WTC11 (cell line): ENCODE results near the gene DCAF6. TPM values are rescaled to one million over a fixed set of nuclear protein-coding genes. Genes with fewer than 3 reads are reported as not detected.
"Not testable (repeated sequence)": the region's sequence is repeated elsewhere in the genome, so short reads cannot be mapped to it uniquely, and the experiment has no call there.

Experiments
- ATAC-seq: fragments of 200-7000 bp; cut with Tn5 transposase; 2 replicates; pipeline ENCODE4 v1.10.0; 2021; ENCODE audit warnings: mild to moderate bottlenecking, moderate library complexity
- CTCF ChIA-PET: fragments of 300-600 bp; sonication (Branson Sonifier 250); formaldehyde crosslinking; loops from one replicate; lab custom pipeline; 2021; ENCODE audit warnings: antibody characterized with exemption; lab: Charles Lee
- POLR2A ChIA-PET: fragments of 350-600 bp; sonication (Branson Sonifier 250); formaldehyde crosslinking; loops from one replicate; lab custom pipeline; 2021; ENCODE audit warnings: antibody characterized with exemption; lab: Charles Lee
- DNase-seq: peaks from one replicate; pipeline ENCODE4 v3.0.0; 2021; ENCODE audit warnings: low spot score
- H3K27ac Mint-ChIP-seq: 2 replicates; pipeline ENCODE4 v1.8.0; 2021; ENCODE audit warnings: mixed read lengths
- H3K27me3 Mint-ChIP-seq: 2 replicates; pipeline ENCODE4 v1.8.0; 2021; ENCODE audit warnings: low read depth, mild to moderate bottlenecking, moderate library complexity, mixed read lengths
- H3K36me3 Mint-ChIP-seq: 2 replicates; pipeline ENCODE4 v1.8.0; 2021; ENCODE audit warnings: mixed read lengths
- H3K4me1 Mint-ChIP-seq: 2 replicates; pipeline ENCODE4 v1.8.0; 2022; ENCODE audit warnings: mixed read lengths
- H3K4me3 Mint-ChIP-seq: 2 replicates; pipeline ENCODE4 v1.8.0; 2021; ENCODE audit warnings: mild to moderate bottlenecking, moderate library complexity, mixed read lengths
- H3K9me3 Mint-ChIP-seq: 2 replicates; pipeline ENCODE4 v1.8.0; 2021; ENCODE audit warnings: mixed read lengths
- AR ChIP-seq: fragments of 250-450 bp; sonication (Bioruptor Pico); IDR thresholded peaks from 2 replicates; pipeline ENCODE4 v1.9.0; 2021; ENCODE audit warnings: mild to moderate bottlenecking
- ARID4B ChIP-seq: sonication (generic); formaldehyde crosslinking; IDR thresholded peaks from 2 replicates; pipeline ENCODE4 v1.8.0; 2023; ENCODE audit warnings: missing genetic modification reagents, mild to moderate bottlenecking, borderline replicate concordance
- CREB1 ChIP-seq: sonication (generic); formaldehyde crosslinking; IDR thresholded peaks from 2 replicates; pipeline ENCODE4 v1.8.0; 2023; ENCODE audit warnings: mild to moderate bottlenecking, missing genetic modification reagents
- EMX1 ChIP-seq: fragments of 250-450 bp; sonication (Bioruptor Pico); IDR thresholded peaks from 2 replicates; pipeline ENCODE4 v1.8.0; 2021; ENCODE audit warnings: mild to moderate bottlenecking
- GRHL2 ChIP-seq: fragments of 250-450 bp; sonication (Bioruptor Pico); IDR thresholded peaks from 2 replicates; pipeline ENCODE4 v1.8.0; 2022; ENCODE audit warnings: mild to moderate bottlenecking, moderate library complexity; ENCODE audit not compliant: insufficient replicate concordance, severe bottlenecking
- JUN ChIP-seq: sonication (generic); formaldehyde crosslinking; IDR thresholded peaks from 2 replicates; pipeline ENCODE4 v1.8.0; 2023; ENCODE audit warnings: mild to moderate bottlenecking, missing genetic modification reagents
- PREB ChIP-seq: sonication (generic); formaldehyde crosslinking; IDR thresholded peaks from 2 replicates; pipeline ENCODE4 v1.8.1; 2022; ENCODE audit warnings: mild to moderate bottlenecking, missing genetic modification reagents, moderate library complexity, borderline replicate concordance
- PRRX2 ChIP-seq: fragments of 250-450 bp; sonication (Bioruptor Pico); IDR thresholded peaks from 2 replicates; pipeline ENCODE4 v1.8.0; 2021; ENCODE audit warnings: mild to moderate bottlenecking
- TEAD4 ChIP-seq: sonication (generic); formaldehyde crosslinking; IDR thresholded peaks from 2 replicates; pipeline ENCODE4 v1.8.0; 2022; ENCODE audit warnings: mild to moderate bottlenecking, missing genetic modification reagents
- ZBTB43 ChIP-seq: sonication (generic); formaldehyde crosslinking; IDR thresholded peaks from 2 replicates; pipeline ENCODE4 v1.8.1; 2023; ENCODE audit warnings: mild to moderate bottlenecking, missing genetic modification reagents
- ZNF121 ChIP-seq: sonication (generic); formaldehyde crosslinking; IDR thresholded peaks from 2 replicates; pipeline ENCODE4 v1.8.0; 2023; ENCODE audit warnings: missing genetic modification reagents
- ZNF317 ChIP-seq: sonication (generic); formaldehyde crosslinking; IDR thresholded peaks from 2 replicates; pipeline ENCODE4 v1.8.1; 2023; ENCODE audit warnings: low read depth, mild to moderate bottlenecking, moderate library complexity, missing genetic modification reagents, borderline replicate concordance
- ZNF425 ChIP-seq: fragments of 250-450 bp; sonication (Bioruptor Pico); conservative IDR thresholded peaks from 2 replicates; pipeline ENCODE4 v1.9.0; 2021; ENCODE audit warnings: mild to moderate bottlenecking
- ZNF532 ChIP-seq: fragments of 250-450 bp; sonication (Bioruptor Pico); IDR thresholded peaks from 2 replicates; pipeline ENCODE4 v1.9.0; 2021; ENCODE audit warnings: mild to moderate bottlenecking, borderline replicate concordance
- ZNF671 ChIP-seq: fragments of 250-450 bp; sonication (Bioruptor Pico); IDR thresholded peaks from 2 replicates; pipeline ENCODE4 v1.8.0; 2021; ENCODE audit warnings: mild to moderate bottlenecking
- total RNA-seq: library from RNA; stranded (reverse); gene quantifications from 3 replicates; pipeline ENCODE4 v1.2.3, GENCODE V29; 2021

The DCAF6 gene
- total RNA-seq, 1 experiment from 2014 or later: 13.5 TPM

GRCh38 chr1:168054117-168054516, 117.6 kb downstream of the DCAF6 start (continued):
- TF ChIP-seq PREB (no peak), ZNF532 (CRISPR knock-in tag) (no peak), ZNF121 (no peak), ZNF317 (CRISPR knock-in tag) (no peak), ARID4B (CRISPR knock-in tag) (no peak), ZBTB43 (CRISPR knock-in tag) (no peak), ZNF671 (CRISPR knock-in tag) (no peak), PRRX2 (CRISPR knock-in tag) (no peak)

GRCh38 chr1:168056152-168056551, 119.7 kb downstream of the DCAF6 start:
- H3K27ac Mint-ChIP-seq, POLR2A ChIA-PET, H3K4me3 Mint-ChIP-seq, CTCF ChIA-PET, DNase-seq, H3K9me3 Mint-ChIP-seq, H3K27me3 Mint-ChIP-seq, H3K4me1 Mint-ChIP-seq, H3K36me3 Mint-ChIP-seq: not testable (repeated sequence)
- peak; percentile 59 for ATAC-seq

- ATAC-seq (no peak), DNase-seq (no peak)
- Mint-ChIP-seq H3K27ac (no peak overlapping the region), H3K36me3 (peaks cover 7% of the 10 kb centered on the region), H3K9me3 (peaks cover 4% of the 10 kb centered on the region; the same call in 1 of the 2 replicates), H3K4me1 (no peaks in the 10 kb centered on the region), H3K27me3 (no peaks in the 10 kb centered on the region), H3K4me3 (no peak overlapping the region)
- CTCF ChIA-PET: interaction anchor here (0.9 to 1.0 kb wide), 2 partner anchors 25 to 254 kb away, joined by 3 to 4 read pairs; no protein-coding TSS in a partner anchor
- POLR2A ChIA-PET: no interaction called here
- TF ChIP-seq ZNF317 (CRISPR knock-in tag): no peak
- no peak for TF ChIP-seq JUN (CRISPR knock-in tag)
- TF ChIP-seq ZNF425 (CRISPR knock-in tag): no peak
- TF ChIP-seq GRHL2 (CRISPR knock-in tag): no peak
- no peak for TF ChIP-seq AR (CRISPR knock-in tag)
- no peak for TF ChIP-seq CREB1
- no peak for TF ChIP-seq EMX1 (CRISPR knock-in tag)
- no peak for TF ChIP-seq TEAD4 (CRISPR knock-in tag)
- TF ChIP-seq PREB: no peak
Observed at GRCh38 chr1:168057355-168057754, 120.9 kb downstream of the DCAF6 start.
